OCI-M1 (cell line): ENCODE measurements around the gene WDR47.

Source experiments
- DNase-seq: peaks from one replicate; lab custom pipeline; 2025; lab: John Stamatoyannopoulos, UW

Gene WDR47

GRCh38 chr1:109041621-109042468 is at the start of gene WDR47:
WDR47 (minus strand) TSS chr1:109042102; CDS start chr1:109023512, 18,590 bp downstream.
- DNase-seq: peak; percentile 97

GRCh38 chr1:109091078-109091838 is 49.4 kb upstream of the WDR47 start:
- peak; percentile 81 for DNase-seq

GRCh38 chr1:109090196-109091077 is 48.5 kb upstream of the WDR47 start, which contains the start of gene TMEM167B:
TMEM167B (plus strand) TSS chr1:109090764; CDS start chr1:109090873, 109 bp downstream.
- DNase-seq: peak; percentile 96

- DNase-seq: peak; percentile 87
These were observed 47.5 kb upstream of the WDR47 start for GRCh38 chr1:109089242-109090015.

GRCh38 chr1:109084563-109085517 is 42.9 kb upstream of the WDR47 start:
- DNase-seq: no peak

GRCh38 chr1:109083923-109084322 is 42.0 kb upstream of the WDR47 start:
- DNase-seq: peak; percentile 67

GRCh38 chr1:109083501-109083900 is 41.6 kb upstream of the WDR47 start:
- DNase-seq: no peak

GRCh38 chr1:109080441-109081082 is 38.7 kb upstream of the WDR47 start:
- no peak for DNase-seq

- DNase-seq: no peak
These were observed 37.3 kb upstream of the WDR47 start for GRCh38 chr1:109079240-109079622.

GRCh38 chr1:109078317-109078716 is 36.4 kb upstream of the WDR47 start:
- no peak for DNase-seq

GRCh38 chr1:109075531-109076490 is 33.9 kb upstream of the WDR47 start, which contains the start of gene TAF13:
TAF13 (minus strand) TSS chr1:109076003; CDS start chr1:109075947, 56 bp downstream.
- peak; percentile 95 for DNase-seq

- DNase-seq: no peak
These were observed 27.4 kb upstream of the WDR47 start for GRCh38 chr1:109069294-109069693.

- no peak for DNase-seq
These were observed 26.0 kb upstream of the WDR47 start for GRCh38 chr1:109067883-109068282.

GRCh38 chr1:109065137-109065536 is 23.2 kb upstream of the WDR47 start:
- no peak for DNase-seq

- no peak for DNase-seq
These were observed 19.3 kb upstream of the WDR47 start for GRCh38 chr1:109061183-109061582.

- DNase-seq: no peak
These were observed 18.8 kb upstream of the WDR47 start for GRCh38 chr1:109060707-109061106.

GRCh38 chr1:109059026-109059425 is 17.1 kb upstream of the WDR47 start:
- DNase-seq: no peak

- no peak for DNase-seq
These were observed 14.2 kb upstream of the WDR47 start for GRCh38 chr1:109056064-109056463.
